CD4-positive, alpha-beta T cell (primary cell): Measurements from ENCODE around the gene SIM2. TPM values are rescaled to one million over a fixed set of nuclear protein-coding genes. Genes with fewer than 3 reads are reported as not detected.

Experiments used
- ATAC-seq: fragments of 200-7000 bp; cut with Tn5 transposase; one replicate; pipeline ENCODE4 v1.10.0; 2022; ENCODE audit warnings: mild to moderate bottlenecking; ENCODE audit not compliant: poor library complexity
- CTCF ChIA-PET: fragments of 350-600 bp; sonication (Branson Sonifier 250); formaldehyde crosslinking; loops from one replicate; lab custom pipeline; 2021; ENCODE audit warnings: antibody characterized with exemption, inconsistent platforms; lab: Charles Lee
- POLR2A ChIA-PET: fragments of 350-600 bp; sonication (Branson Sonifier 250); formaldehyde crosslinking; loops from one replicate; lab custom pipeline; 2021; ENCODE audit warnings: antibody characterized with exemption, inconsistent platforms; lab: Charles Lee
- DNase-seq, 14 experiments: peaks; one replicate each; pipeline ENCODE4 v3.0.0-alpha.2; 2013 to 2020; ENCODE audit warnings: mixed read lengths in 2 of 14
- H3K27ac ChIP-seq, 2 donors: one replicate each; pipeline versions ENCODE4 v1.5.1 to v1.7.0; 2013; ENCODE audit warnings: low read length in 2 of 2, low read depth in 1 of 2, mild to moderate bottlenecking in 1 of 2
- H3K27me3 ChIP-seq, 2 experiments: 1 replicate in 1 of 2; 2 replicates in 1 of 2; pipeline versions ENCODE4 v1.6.1 to v1.7.0; 2013; ENCODE audit warnings: low read length in 2 of 2, control low read depth in 1 of 2, mild to moderate bottlenecking in 1 of 2, moderate library complexity in 1 of 2; ENCODE audit not compliant: insufficient read depth in 2 of 2, control insufficient read depth in 1 of 2
- H3K36me3 ChIP-seq: one replicate; pipeline ENCODE4 v1.6.1; 2013; ENCODE audit warnings: low read length, control low read depth; ENCODE audit not compliant: insufficient read depth
- H3K4me1 ChIP-seq: one replicate; pipeline ENCODE4 v1.6.1; 2013; ENCODE audit warnings: low read length, control low read depth; ENCODE audit not compliant: insufficient read depth
- H3K4me3 ChIP-seq: one replicate; pipeline ENCODE4 v1.5.1; 2013; ENCODE audit warnings: mild to moderate bottlenecking, low read length, moderate library complexity
- H3K9me3 ChIP-seq, 2 experiments: 1 replicate in 1 of 2; 2 replicates in 1 of 2; pipeline versions ENCODE4 v1.6.1 to v1.7.0; 2013; ENCODE audit warnings: low read length in 2 of 2, mild to moderate bottlenecking in 2 of 2, control low read depth in 1 of 2, moderate library complexity in 1 of 2; ENCODE audit not compliant: control insufficient read depth in 1 of 2, insufficient read depth in 1 of 2
- H3K27ac Mint-ChIP-seq: one replicate; pipeline ENCODE4 v1.8.0; 2020; ENCODE audit warnings: mixed read lengths
- H3K27me3 Mint-ChIP-seq: one replicate; pipeline ENCODE4 v1.8.0; 2021; ENCODE audit warnings: mixed read lengths
- H3K36me3 Mint-ChIP-seq: one replicate; pipeline ENCODE4 v1.8.0; 2021; ENCODE audit warnings: low read depth, mixed read lengths
- H3K4me1 Mint-ChIP-seq: one replicate; pipeline ENCODE4 v1.8.0; 2021; ENCODE audit warnings: low read depth, mixed read lengths
- H3K4me3 Mint-ChIP-seq: one replicate; pipeline ENCODE4 v1.8.0; 2020; ENCODE audit warnings: mild to moderate bottlenecking, mixed read lengths
- H3K9me3 Mint-ChIP-seq: one replicate; pipeline ENCODE4 v1.8.0; 2020; ENCODE audit warnings: mixed read lengths
- CTCF ChIP-seq: fragments of 200-600 bp; IDR thresholded peaks from one replicate; pipeline ENCODE4 v1.8.0; 2022; ENCODE audit warnings: antibody characterized with exemption, mild to moderate bottlenecking
- intact Hi-C, 2 experiments: fragments of 100-400 bp; cut with DNase I in 1 of 2; cut with micrococcal nuclease in 1 of 2; formaldehyde crosslinking; loops; one replicate each; pipeline versions ENCODE4 v1.15.1 to v1.9.0; 2023 to 2025; cut with DNase I, micrococcal nuclease
- total RNA-seq, 174 experiments: library from RNA in 2 of 174; stranded (reverse) in 2 of 174; gene quantifications; one replicate each; pipeline ENCODE4 v1.2.3 and lab custom pipeline; 2021 to 2026

Gene SIM2
- total RNA-seq, 2 experiments from 2014 or later: not detected

DNA sequence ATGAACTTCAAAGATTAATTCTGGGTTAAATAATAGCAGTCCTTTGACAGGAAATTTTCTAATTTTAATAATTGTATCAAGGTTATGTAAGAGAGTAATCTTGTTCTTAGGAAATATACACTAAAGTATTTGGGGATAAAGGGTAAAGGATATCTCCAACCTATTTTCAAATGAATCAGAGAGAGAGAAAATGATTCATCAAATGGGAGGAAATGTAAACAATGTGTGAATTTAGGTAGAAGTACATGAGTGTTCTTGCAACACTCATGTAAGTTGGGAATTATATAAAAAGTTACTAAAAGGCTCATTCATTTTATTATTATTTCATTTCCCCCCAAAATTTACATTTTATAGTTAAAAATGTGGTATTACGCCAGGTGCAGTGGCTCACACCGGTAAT lies 20.4 kb upstream of the SIM2 start:
- Mint-ChIP-seq H3K27ac (no peak overlapping the region), H3K36me3 (no peaks in the 10 kb centered on the region), H3K9me3 (peaks cover 12% of the 10 kb centered on the region), H3K27me3 (peaks cover 81% of the 10 kb centered on the region), H3K4me3 (no peak overlapping the region), H3K4me1 (no peaks in the 10 kb centered on the region)
- Histone ChIP-seq H3K27me3 (peaks cover 14 to 18% of the 10 kb centered on the region in 2 experiments), H3K4me3 (no peak overlapping the region), H3K4me1 (no peaks in the 10 kb centered on the region), H3K27ac (no peak overlapping the region), H3K36me3 (no peaks in the 10 kb centered on the region), H3K9me3 (peaks cover 17 to 18% of the 10 kb centered on the region in 2 experiments)
- ATAC-seq (no peak), DNase-seq (no peak)
- CTCF ChIA-PET: interaction anchor here (0.5 kb wide), 1 partner anchor 419 kb away, joined by 3 read pairs; no protein-coding TSS in a partner anchor
- POLR2A ChIA-PET: no interaction called here
- TF ChIP-seq CTCF: no peak
- intact Hi-C loops: no loop called here

- H3K9me3 Mint-ChIP-seq: peaks cover 12% of the 10 kb centered on the region
- H3K9me3 ChIP-seq: peaks cover 12 to 18% of the 10 kb centered on the region in 2 experiments
- DNase-seq (no peak), ATAC-seq (no peak)
- peaks cover 23 to 34% of the 10 kb centered on the region in 2 experiments for H3K27me3 ChIP-seq
- H3K4me1 Mint-ChIP-seq: no peaks in the 10 kb centered on the region
- H3K4me3 Mint-ChIP-seq: no peak overlapping the region
- ChIA-PET POLR2A (no interaction called here), CTCF (no interaction called here)
- no peak overlapping the region for H3K27ac ChIP-seq
- H3K4me3 ChIP-seq: no peak overlapping the region
- no peaks in the 10 kb centered on the region for H3K36me3 ChIP-seq
- no peaks in the 10 kb centered on the region for H3K4me1 ChIP-seq
- H3K27ac Mint-ChIP-seq: no peak overlapping the region
- intact Hi-C loops: no loop called here
- H3K36me3 Mint-ChIP-seq: no peaks in the 10 kb centered on the region
- TF ChIP-seq CTCF: no peak
- H3K27me3 Mint-ChIP-seq: peaks cover 82% of the 10 kb centered on the region
Observed at GRCh38 chr21:36681117-36681631, 17.7 kb upstream of the SIM2 start.

GRCh38 chr21:36684957-36685714 lies 13.8 kb upstream of the SIM2 start:
- DNase-seq: no peak
- POLR2A ChIA-PET: interaction anchor here (0.7 kb wide), 1 partner anchor 299 kb away, joined by 3 read pairs; no protein-coding TSS in a partner anchor
- no peak for ATAC-seq
- Mint-ChIP-seq H3K27me3 (peaks cover 80% of the 10 kb centered on the region), H3K4me3 (no peak overlapping the region), H3K27ac (no peak overlapping the region), H3K36me3 (no peaks in the 10 kb centered on the region), H3K4me1 (no peaks in the 10 kb centered on the region), H3K9me3 (peaks cover 7% of the 10 kb centered on the region)
- no peak overlapping the region for H3K27ac ChIP-seq
- no peak overlapping the region for H3K4me3 ChIP-seq
- peaks cover 11 to 17% of the 10 kb centered on the region in 2 experiments for H3K9me3 ChIP-seq
- H3K4me1 ChIP-seq: no peaks in the 10 kb centered on the region
- TF ChIP-seq CTCF: no peak
- CTCF ChIA-PET: no interaction called here
- H3K27me3 ChIP-seq: peaks cover 41 to 46% of the 10 kb centered on the region in 2 experiments
- no peaks in the 10 kb centered on the region for H3K36me3 ChIP-seq
- intact Hi-C loops: no loop called here
